GM23338 (cell line): ENCODE data around the gene ZBTB2. TPM values are rescaled to one million over a fixed set of nuclear protein-coding genes. Genes with fewer than 3 reads are reported as not detected.

ENCODE experiments used
- ATAC-seq: fragments of 200-7000 bp; cut with Tn5 transposase; 3 replicates; pipeline ENCODE4 v1.9.1; 2020
- DNase-seq: peaks from one replicate; pipeline ENCODE4 v3.0.0-alpha.2; 2015; ENCODE audit warnings: low spot score
- H2AFZ ChIP-seq: fragments of 200-600 bp; sonication (generic); 2 replicates; pipeline ENCODE4 v1.8.0; 2016; ENCODE audit warnings: antibody characterized with exemption, mild to moderate bottlenecking, moderate library complexity
- H3F3A ChIP-seq: fragments of 200-600 bp; sonication (generic); replicated peaks from 2 replicates; pipeline ENCODE4 v1.8.0; 2017; ENCODE audit warnings: antibody characterized with exemption, mixed run types, low read depth
- H3K27ac ChIP-seq: fragments of 200-600 bp; sonication (generic); 2 replicates; pipeline ENCODE4 v1.6.1; 2016; ENCODE audit warnings: low read depth
- H3K27me3 ChIP-seq: fragments of 200-600 bp; sonication (generic); 2 replicates; pipeline ENCODE4 v1.8.0; 2016; ENCODE audit warnings: mild to moderate bottlenecking, mixed run types, moderate library complexity; ENCODE audit not compliant: insufficient read depth
- H3K36me3 ChIP-seq: fragments of 200-600 bp; sonication (generic); 2 replicates; pipeline ENCODE4 v1.8.0; 2016; ENCODE audit warnings: mild to moderate bottlenecking; ENCODE audit not compliant: insufficient read depth
- H3K4me1 ChIP-seq: fragments of 200-600 bp; sonication (generic); 2 replicates; pipeline ENCODE4 v1.8.0; 2016; ENCODE audit warnings: mild to moderate bottlenecking, moderate library complexity; ENCODE audit not compliant: insufficient read depth
- H3K4me2 ChIP-seq: fragments of 200-600 bp; sonication (generic); 2 replicates; pipeline ENCODE4 v1.7.1; 2017; ENCODE audit warnings: mixed run types
- H3K4me3 ChIP-seq: fragments of 200-600 bp; sonication (generic); 2 replicates; pipeline ENCODE4 v1.6.1; 2016; ENCODE audit warnings: mixed run types
- H3K79me2 ChIP-seq: fragments of 200-600 bp; sonication (generic); replicated peaks from 2 replicates; pipeline ENCODE4 v1.8.0; 2017; ENCODE audit warnings: mild to moderate bottlenecking; ENCODE audit not compliant: insufficient read depth
- H3K9me2 ChIP-seq: fragments of 200-600 bp; sonication (generic); 2 replicates; pipeline ENCODE4 v1.8.0; 2017; ENCODE audit not compliant: insufficient read depth
- H4K20me1 ChIP-seq: fragments of 200-600 bp; sonication (generic); replicated peaks from 2 replicates; pipeline ENCODE4 v1.8.0; 2017; ENCODE audit warnings: mild to moderate bottlenecking; ENCODE audit not compliant: insufficient read depth
- H3K27ac Mint-ChIP-seq: 2 replicates; pipeline ENCODE4 v1.8.0; 2020; ENCODE audit warnings: inconsistent platforms, mild to moderate bottlenecking, moderate library complexity, mixed read lengths
- H3K27me3 Mint-ChIP-seq: 3 replicates; pipeline ENCODE4 v1.8.0; 2022; ENCODE audit warnings: low read depth, mild to moderate bottlenecking, moderate library complexity, mixed read lengths, inconsistent platforms; ENCODE audit not compliant: insufficient read depth, poor library complexity
- H3K36me3 Mint-ChIP-seq: 3 replicates; pipeline ENCODE4 v1.8.0; 2021; ENCODE audit warnings: low read depth, mild to moderate bottlenecking, inconsistent platforms, moderate library complexity, mixed read lengths
- H3K4me1 Mint-ChIP-seq: 3 replicates; pipeline ENCODE4 v1.8.0; 2020; ENCODE audit warnings: mild to moderate bottlenecking, inconsistent platforms, mixed read lengths
- H3K4me3 Mint-ChIP-seq: 3 replicates; pipeline ENCODE4 v1.8.0; 2021; ENCODE audit warnings: moderate library complexity, mild to moderate bottlenecking, inconsistent platforms, mixed read lengths
- H3K9me3 Mint-ChIP-seq: 3 replicates; pipeline ENCODE4 v1.8.0; 2020; ENCODE audit warnings: moderate library complexity, mild to moderate bottlenecking, inconsistent platforms, mixed read lengths
- POLR2AphosphoS5 ChIP-seq: IDR thresholded peaks from 2 replicates; pipeline ENCODE4 v1.6.1; 2016; ENCODE audit warnings: antibody characterized with exemption, low read depth
- polyA plus RNA-seq: library from polyadenylated mRNA; unstranded; fragments of >200 nt; fragmentation: Nextera tagmentation; extraction: Ambion mirVana; gene quantifications from 2 replicates; pipeline ENCODE4 v1.2.1, GENCODE V29; 2016
- total RNA-seq: library from RNA; depleted of rRNA; stranded (reverse); fragments of >200 nt; shearing (Covaris generic); gene quantifications from 2 replicates; pipeline ENCODE4 v1.2.3, GENCODE V29; 2014
- TF ChIP-seq, protein P1 (sequence below), 2 experiments: fragments of 200-600 bp in 1 of 2; sonication (generic) in 1 of 2; conservative IDR thresholded peaks; 2 replicates each; pipeline versions ENCODE4 v1.5.1 to v1.6.1; 2016 to 2017; ENCODE audit warnings: antibody characterized with exemption in 2 of 2, low read depth in 2 of 2, mild to moderate bottlenecking in 2 of 2, moderate library complexity in 1 of 2

ZBTB2 gene
- total and polyA plus RNA-seq, 2 experiments from 2014 or later: 11.4 to 21.9 TPM

DNA sequence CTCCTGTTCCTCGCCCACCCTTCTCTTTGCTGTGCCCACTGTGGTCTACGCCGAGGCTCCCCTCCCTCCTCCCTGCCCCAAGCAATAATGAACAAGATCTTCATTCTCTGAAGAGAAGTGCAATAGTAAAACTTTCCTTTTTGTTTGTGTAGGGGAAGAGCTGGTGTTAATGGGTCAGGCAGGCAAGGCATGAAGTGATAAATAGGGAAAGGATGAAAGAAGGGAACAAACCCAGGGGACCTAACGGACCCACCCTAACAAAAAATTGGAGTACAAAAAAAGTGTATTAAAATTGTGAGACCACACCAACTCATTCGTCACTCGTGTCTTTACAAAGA, 66.9 kb downstream of the ZBTB2 start:
- H3K4me3 Mint-ChIP-seq: peak overlapping the region; percentile 45

DNA sequence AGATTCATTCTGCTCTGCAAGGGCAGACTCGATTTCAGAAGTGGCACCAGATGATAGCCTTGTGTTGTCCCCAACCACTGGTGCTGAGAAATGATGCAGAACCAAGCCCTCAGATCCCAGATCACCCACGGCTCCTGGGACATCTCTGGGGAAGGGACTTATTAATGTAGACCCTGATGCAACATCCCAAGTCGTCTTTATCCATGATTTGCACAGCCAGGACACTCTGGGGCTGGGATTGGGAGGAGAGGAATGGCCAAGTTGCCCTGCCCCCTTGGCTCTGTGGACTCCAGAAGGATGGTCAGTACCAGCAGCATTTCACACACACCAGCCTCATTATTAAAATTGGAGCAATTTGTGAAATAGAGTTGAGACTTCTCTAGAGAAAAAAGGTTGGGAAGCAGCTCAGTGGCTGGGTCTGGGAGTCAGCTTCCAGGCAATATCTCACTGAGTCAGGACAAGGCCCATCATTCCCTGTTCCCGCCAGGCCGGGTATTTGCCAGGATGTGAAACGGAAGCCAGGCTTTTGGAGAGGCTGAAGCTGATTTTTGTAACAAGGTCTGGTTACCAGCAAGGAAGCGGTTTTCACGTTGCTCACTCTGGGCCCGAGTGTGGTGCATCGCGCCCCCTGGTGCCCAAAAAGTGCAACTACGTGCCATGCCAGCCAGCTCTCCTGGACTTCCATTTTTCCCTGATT, 67.4 kb downstream of the ZBTB2 start:
- H3K27ac ChIP-seq: peak overlapping the region; percentile 82
- Mint-ChIP-seq H3K27ac (peak overlapping the region; percentile 21; the same call in 1 of the 2 replicates), H3K9me3 (no peaks in the 10 kb centered on the region; the same call in 2 of the 3 replicates), H3K27me3 (peaks cover 23% of the 10 kb centered on the region), H3K4me3 (peak overlapping the region; percentile 45), H3K36me3 (peaks cover 4% of the 10 kb centered on the region; the same call in 2 of the 3 replicates), H3K4me1 (peaks cover 26% of the 10 kb centered on the region)
- no peaks in the 10 kb centered on the region; the same call in none of the 2 replicates for H4K20me1 ChIP-seq
- H3K4me2 ChIP-seq: no peak overlapping the region
- H3K27me3 ChIP-seq: peaks cover 4% of the 10 kb centered on the region; the same call in 1 of the 2 replicates
- TF ChIP-seq, protein P1, sequence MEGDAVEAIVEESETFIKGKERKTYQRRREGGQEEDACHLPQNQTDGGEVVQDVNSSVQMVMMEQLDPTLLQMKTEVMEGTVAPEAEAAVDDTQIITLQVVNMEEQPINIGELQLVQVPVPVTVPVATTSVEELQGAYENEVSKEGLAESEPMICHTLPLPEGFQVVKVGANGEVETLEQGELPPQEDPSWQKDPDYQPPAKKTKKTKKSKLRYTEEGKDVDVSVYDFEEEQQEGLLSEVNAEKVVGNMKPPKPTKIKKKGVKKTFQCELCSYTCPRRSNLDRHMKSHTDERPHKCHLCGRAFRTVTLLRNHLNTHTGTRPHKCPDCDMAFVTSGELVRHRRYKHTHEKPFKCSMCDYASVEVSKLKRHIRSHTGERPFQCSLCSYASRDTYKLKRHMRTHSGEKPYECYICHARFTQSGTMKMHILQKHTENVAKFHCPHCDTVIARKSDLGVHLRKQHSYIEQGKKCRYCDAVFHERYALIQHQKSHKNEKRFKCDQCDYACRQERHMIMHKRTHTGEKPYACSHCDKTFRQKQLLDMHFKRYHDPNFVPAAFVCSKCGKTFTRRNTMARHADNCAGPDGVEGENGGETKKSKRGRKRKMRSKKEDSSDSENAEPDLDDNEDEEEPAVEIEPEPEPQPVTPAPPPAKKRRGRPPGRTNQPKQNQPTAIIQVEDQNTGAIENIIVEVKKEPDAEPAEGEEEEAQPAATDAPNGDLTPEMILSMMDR (conservative IDR thresholded peaks at IDR 0.05; ENCODE audit: low read depth in 2 of 2): peak; percentile 95 to 98
- no peak for TF ChIP-seq POLR2AphosphoS5
- H3K4me1 ChIP-seq: peaks cover 5% of the 10 kb centered on the region; the same call in 1 of the 2 replicates
- H3F3A ChIP-seq: peaks cover 6% of the 10 kb centered on the region; the same call in 1 of the 2 replicates
- H2AFZ ChIP-seq: no peak overlapping the region
- no peaks in the 10 kb centered on the region for H3K9me2 ChIP-seq
- H3K4me3 ChIP-seq: no peak overlapping the region
- no peaks in the 10 kb centered on the region; the same call in 1 of the 2 replicates for H3K36me3 ChIP-seq
- ATAC-seq (peak; percentile 85), DNase-seq (peak; percentile 91)
- peaks cover 41% of the 10 kb centered on the region for H3K79me2 ChIP-seq

More for the DNA sequence above, 66.9 kb downstream of the ZBTB2 start:
- Histone ChIP-seq H3K79me2 (peaks cover 42% of the 10 kb centered on the region), H3K27ac (no peak overlapping the region), H3K4me3 (no peak overlapping the region), H3K27me3 (peaks cover 4% of the 10 kb centered on the region; the same call in 1 of the 2 replicates), H3K4me1 (peaks cover 5% of the 10 kb centered on the region; the same call in 1 of the 2 replicates), H3F3A (peaks cover 6% of the 10 kb centered on the region; the same call in 1 of the 2 replicates), H3K36me3 (no peaks in the 10 kb centered on the region; the same call in 1 of the 2 replicates), H3K4me2 (peak overlapping the region; percentile 84; the same call in 1 of the 2 replicates), H4K20me1 (no peaks in the 10 kb centered on the region; the same call in none of the 2 replicates), H3K9me2 (no peaks in the 10 kb centered on the region), H2AFZ (no peak overlapping the region)
- DNase-seq: no peak
- peaks cover 26% of the 10 kb centered on the region for H3K4me1 Mint-ChIP-seq
- no peak for ATAC-seq
- H3K36me3 Mint-ChIP-seq: peaks cover 4% of the 10 kb centered on the region; the same call in 2 of the 3 replicates
- no peaks in the 10 kb centered on the region; the same call in 2 of the 3 replicates for H3K9me3 Mint-ChIP-seq
- no peak overlapping the region for H3K27ac Mint-ChIP-seq
- TF ChIP-seq, protein P1 (conservative IDR thresholded peaks at IDR 0.05; ENCODE audit: low read depth in 2 of 2): no peak
- peaks cover 23% of the 10 kb centered on the region for H3K27me3 Mint-ChIP-seq

DNA sequence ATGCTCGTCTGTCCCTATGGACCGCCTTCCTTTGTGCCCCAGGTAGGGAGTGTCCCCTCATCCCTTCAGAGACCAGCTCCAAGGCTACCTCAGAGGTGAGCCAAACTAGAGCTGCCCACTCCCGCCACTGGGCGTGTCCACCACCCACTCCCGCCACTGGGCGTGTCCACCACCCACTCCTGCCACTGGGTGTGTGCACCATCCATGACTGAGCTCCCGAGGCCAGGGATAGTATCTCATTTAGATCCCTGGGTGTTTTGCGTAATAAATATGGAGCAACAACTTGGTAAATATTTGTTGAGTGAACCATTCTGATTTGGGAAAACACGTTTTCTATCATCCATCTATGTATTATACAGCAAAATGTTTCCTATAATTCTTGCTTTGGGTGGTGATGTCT, 68.8 kb downstream of the ZBTB2 start:
- Mint-ChIP-seq H3K4me3 (no peak overlapping the region), H3K4me1 (peaks cover 26% of the 10 kb centered on the region), H3K9me3 (no peaks in the 10 kb centered on the region; the same call in 2 of the 3 replicates), H3K36me3 (peaks cover 4% of the 10 kb centered on the region; the same call in 2 of the 3 replicates), H3K27me3 (peaks cover 23% of the 10 kb centered on the region), H3K27ac (no peak overlapping the region)
- Histone ChIP-seq H3K36me3 (no peaks in the 10 kb centered on the region; the same call in 1 of the 2 replicates), H3K4me3 (no peak overlapping the region), H3F3A (peaks cover 6% of the 10 kb centered on the region; the same call in 1 of the 2 replicates), H3K79me2 (peaks cover 38% of the 10 kb centered on the region), H2AFZ (no peak overlapping the region), H3K9me2 (no peaks in the 10 kb centered on the region), H3K4me1 (peaks cover 5% of the 10 kb centered on the region; the same call in 1 of the 2 replicates), H3K4me2 (no peak overlapping the region), H3K27ac (0 out of 2 replicates have a peak overlapping the region, but pooled peaks have one; percentile 50), H4K20me1 (no peaks in the 10 kb centered on the region; the same call in none of the 2 replicates), H3K27me3 (peaks cover 4% of the 10 kb centered on the region; the same call in 1 of the 2 replicates)
- DNase-seq: no peak
- no peak for ATAC-seq
